NT2/D1 (cell line): Measurements from ENCODE around the gene MPST.

ENCODE experiments used
- DNase-seq: peaks from one replicate; pipeline ENCODE4 v3.0.0-alpha.2; 2011; ENCODE audit warnings: low read depth, low spot score
- H3K27me3 ChIP-seq: 2 replicates; pipeline ENCODE4 v1.6.0; 2011; ENCODE audit warnings: mild to moderate bottlenecking; ENCODE audit not compliant: insufficient read length, insufficient read depth
- H3K36me3 ChIP-seq: 2 replicates; pipeline ENCODE4 v1.6.1; 2011; ENCODE audit warnings: mild to moderate bottlenecking, low read length, mixed read lengths; ENCODE audit not compliant: insufficient read depth, insufficient read length
- H3K4me1 ChIP-seq: 2 replicates; pipeline ENCODE4 v1.5.1; 2011; ENCODE audit not compliant: insufficient read depth, insufficient read length
- H3K4me3 ChIP-seq: 2 replicates; pipeline ENCODE4 v1.5.1; 2011; ENCODE audit warnings: low read depth; ENCODE audit not compliant: insufficient read length
- H3K9ac ChIP-seq: 2 replicates; pipeline ENCODE4 v1.6.0; 2011; ENCODE audit warnings: low read depth; ENCODE audit not compliant: insufficient read length
- H3K9me3 ChIP-seq: 2 replicates; pipeline ENCODE4 v1.5.1; 2011; ENCODE audit warnings: mild to moderate bottlenecking, low read length; ENCODE audit not compliant: insufficient read depth
- SUZ12 ChIP-seq: IDR thresholded peaks from 2 replicates; pipeline ENCODE4 v1.6.1; 2011; ENCODE audit not compliant: insufficient read length, insufficient read depth; ENCODE audit errors: extremely low read depth
- YY1 ChIP-seq: IDR thresholded peaks from 2 replicates; pipeline ENCODE4 v1.6.1; 2011; ENCODE audit not compliant: insufficient read length, insufficient read depth
- ZNF274 ChIP-seq: IDR thresholded peaks from 2 replicates; pipeline ENCODE4 v1.6.1; 2011; ENCODE audit warnings: mild to moderate bottlenecking, low read depth, low read length

The MPST gene

GRCh38 chr22:37007651-37008050, 11.9 kb upstream of the MPST start:
- DNase-seq = no peak
- no peak for TF ChIP-seq YY1
- no peak for TF ChIP-seq SUZ12
- TF ChIP-seq ZNF274 = no peak
- Histone ChIP-seq H3K9me3 (no peaks in the 10 kb centered on the region), H3K9ac (no peak overlapping the region), H3K27me3 (no peaks in the 10 kb centered on the region), H3K4me3 (no peak overlapping the region), H3K36me3 (no peaks in the 10 kb centered on the region), H3K4me1 (peaks cover 2% of the 10 kb centered on the region)

DNA sequence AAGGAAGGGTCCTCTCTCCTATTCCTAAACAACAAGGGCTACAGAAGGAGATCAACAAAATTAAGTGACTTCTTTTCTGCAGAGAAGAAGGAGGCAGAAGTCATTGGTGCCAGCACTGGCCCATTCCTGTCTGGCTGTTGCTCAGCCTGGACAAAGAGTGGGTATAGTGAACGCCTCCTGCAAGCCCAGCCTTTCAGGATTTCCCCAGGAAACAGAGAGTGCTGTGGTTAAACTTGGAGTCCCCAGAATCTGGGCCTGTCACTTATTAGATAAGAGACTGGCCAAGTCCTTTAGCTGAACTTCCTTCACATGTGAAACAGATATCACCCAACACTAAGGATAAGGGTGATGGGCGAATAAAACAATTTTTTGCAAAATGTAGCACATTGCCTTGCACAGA, 11.2 kb upstream of the MPST start:
- no peaks in the 10 kb centered on the region for H3K27me3 ChIP-seq
- no peak overlapping the region for H3K4me3 ChIP-seq
- H3K9me3 ChIP-seq = no peaks in the 10 kb centered on the region
- TF ChIP-seq SUZ12 = no peak
- no peak for TF ChIP-seq YY1
- TF ChIP-seq ZNF274 = no peak
- H3K9ac ChIP-seq = no peak overlapping the region
- peaks cover 2% of the 10 kb centered on the region for H3K4me1 ChIP-seq
- DNase-seq = no peak
- H3K36me3 ChIP-seq = no peaks in the 10 kb centered on the region

DNA sequence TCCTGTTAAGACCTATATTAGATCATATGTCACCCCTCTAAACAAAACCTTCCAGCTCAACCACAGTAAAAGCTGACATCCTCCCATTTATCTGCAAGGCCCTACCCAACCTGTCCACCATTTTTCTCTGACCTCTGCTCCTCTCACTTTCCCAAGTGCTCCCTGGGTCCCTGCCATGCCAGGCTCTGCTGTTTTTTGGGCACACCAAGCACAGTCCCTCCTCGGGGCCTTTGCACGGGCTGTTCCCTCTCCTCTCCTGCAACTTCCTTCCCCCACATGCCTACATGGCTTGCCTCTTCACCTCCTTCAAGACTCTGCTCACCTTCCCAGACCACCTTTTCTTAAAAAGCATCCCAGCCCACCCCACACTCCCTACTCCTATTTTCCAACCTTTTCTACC, 10.1 kb upstream of the MPST start:
- Histone ChIP-seq H3K27me3 (no peaks in the 10 kb centered on the region), H3K36me3 (no peaks in the 10 kb centered on the region), H3K9ac (no peak overlapping the region), H3K4me1 (no peaks in the 10 kb centered on the region), H3K9me3 (no peaks in the 10 kb centered on the region), H3K4me3 (no peak overlapping the region)
- DNase-seq = no peak
- TF ChIP-seq ZNF274 = no peak

DNA sequence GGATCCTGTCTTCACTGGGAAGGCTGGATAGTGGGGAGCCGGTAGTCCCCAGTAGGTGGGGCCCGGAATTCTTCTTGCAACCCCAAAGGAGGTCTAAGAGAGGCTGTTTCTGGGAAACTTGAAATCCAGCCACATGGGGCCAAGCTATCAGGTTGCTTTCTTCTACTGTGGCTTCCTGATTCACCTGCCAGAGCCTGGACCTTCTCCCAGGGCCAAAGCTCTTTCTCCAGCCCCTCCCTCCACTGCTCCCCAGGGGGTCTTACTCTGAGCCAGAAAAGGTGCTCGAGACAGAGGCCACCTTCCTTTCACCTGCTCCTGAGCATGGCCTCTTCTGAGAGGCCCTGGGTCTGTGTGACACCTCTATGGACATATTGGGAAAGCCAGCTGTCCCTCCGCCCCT, 9.4 kb upstream of the MPST start:
- Histone ChIP-seq H3K27me3 (no peaks in the 10 kb centered on the region), H3K9me3 (no peaks in the 10 kb centered on the region), H3K36me3 (no peaks in the 10 kb centered on the region), H3K4me1 (no peaks in the 10 kb centered on the region), H3K4me3 (no peak overlapping the region), H3K9ac (no peak overlapping the region)
- DNase-seq = no peak
- no peak for TF ChIP-seq YY1

- Histone ChIP-seq H3K27me3 (no peaks in the 10 kb centered on the region), H3K9me3 (no peaks in the 10 kb centered on the region), H3K4me1 (no peaks in the 10 kb centered on the region), H3K4me3 (no peak overlapping the region), H3K9ac (no peak overlapping the region), H3K36me3 (no peaks in the 10 kb centered on the region)
- no peak for TF ChIP-seq SUZ12
- no peak for TF ChIP-seq ZNF274
- TF ChIP-seq YY1 = no peak
- DNase-seq = no peak
Measured at GRCh38 chr22:37010976-37011375, 8.6 kb upstream of the MPST start.

DNA sequence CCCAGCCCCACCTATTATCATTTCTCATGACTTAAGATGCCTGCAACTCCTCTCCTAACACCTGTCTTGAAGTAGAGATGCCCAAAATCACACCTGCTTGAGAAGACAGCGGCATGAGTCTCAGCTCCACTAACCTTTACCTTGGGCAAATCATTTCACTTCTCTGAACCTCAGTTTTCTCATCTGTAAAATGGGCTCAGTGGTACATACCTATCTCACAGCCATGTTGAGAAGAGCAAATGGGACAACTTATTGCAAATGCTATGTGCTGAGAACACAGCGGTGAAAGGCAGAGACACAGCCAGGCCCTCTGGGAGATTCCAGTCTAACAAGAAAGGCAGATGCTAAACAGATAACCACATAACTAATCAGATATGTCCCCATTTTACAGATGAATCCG, 8.1 kb upstream of the MPST start:
- TF ChIP-seq SUZ12 = no peak
- no peak for TF ChIP-seq YY1
- TF ChIP-seq ZNF274 = no peak
- Histone ChIP-seq H3K4me3 (no peak overlapping the region), H3K9me3 (no peaks in the 10 kb centered on the region), H3K4me1 (no peaks in the 10 kb centered on the region), H3K36me3 (peaks cover 4% of the 10 kb centered on the region), H3K27me3 (no peaks in the 10 kb centered on the region), H3K9ac (no peak overlapping the region)
- DNase-seq = no peak

GRCh38 chr22:37012262-37012904, 7.2 kb upstream of the MPST start:
- Histone ChIP-seq H3K27me3 (no peaks in the 10 kb centered on the region), H3K4me1 (peaks cover 2% of the 10 kb centered on the region), H3K9me3 (no peaks in the 10 kb centered on the region), H3K4me3 (no peak overlapping the region), H3K9ac (peak overlapping the region; percentile 32), H3K36me3 (peaks cover 13% of the 10 kb centered on the region)
- TF ChIP-seq SUZ12 (no peak), ZNF274 (no peak), YY1 (no peak)
- DNase-seq = no peak

DNA sequence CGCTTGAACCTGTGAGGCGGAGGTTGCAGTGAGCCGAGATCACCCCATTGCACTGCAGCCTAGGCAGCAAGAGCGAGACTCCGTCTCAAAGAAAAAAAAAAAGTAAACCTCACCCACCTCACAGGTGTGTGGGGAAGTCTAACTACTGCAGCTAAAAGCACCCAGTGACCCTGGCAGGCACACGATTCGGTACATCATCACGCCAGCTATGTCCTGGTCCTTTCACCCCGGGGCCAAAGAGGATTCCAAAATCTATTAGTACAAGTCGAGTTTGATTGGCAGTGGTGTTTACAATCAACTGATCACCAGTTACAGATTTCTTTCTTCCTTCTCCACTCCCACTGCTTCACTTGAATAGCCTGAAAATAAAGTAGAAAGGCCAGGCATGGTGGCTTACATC, 6.6 kb upstream of the MPST start:
- H3K9ac ChIP-seq = no peak overlapping the region
- DNase-seq = no peak
- peaks cover 19% of the 10 kb centered on the region for H3K36me3 ChIP-seq
- no peaks in the 10 kb centered on the region for H3K9me3 ChIP-seq
- H3K4me1 ChIP-seq = peaks cover 5% of the 10 kb centered on the region
- no peaks in the 10 kb centered on the region for H3K27me3 ChIP-seq
- no peak overlapping the region for H3K4me3 ChIP-seq
- TF ChIP-seq ZNF274 = no peak
- TF ChIP-seq SUZ12 = no peak
- no peak for TF ChIP-seq YY1
